Stimulated activated effector memory CD8-positive, alpha-beta T cell treated with anti-CD3 and anti-CD28 coated beads, Interleukin-12 subunit alpha, Interleukin-12 subunit beta, amount 100 ng/mL, for 72 hours (primary cell): ENCODE results near the gene SERTM1.

ENCODE experiments used
- ATAC-seq: fragments of 150-1000 bp; cut with Tn5 transposase; 2 replicates; pipeline ENCODE4 v1.10.0; 2021
- DNase-seq, 2 donors: peaks; one replicate each; pipeline ENCODE4 v3.0.0; 2021 to 2022; ENCODE audit warnings: low spot score in 2 of 2
- H3K27ac Mint-ChIP-seq: one replicate; pipeline ENCODE4 v1.8.0; 2022; ENCODE audit warnings: mild to moderate bottlenecking, mixed read lengths
- H3K36me3 Mint-ChIP-seq: one replicate; pipeline ENCODE4 v1.8.0; 2022; ENCODE audit warnings: mild to moderate bottlenecking, mixed read lengths
- H3K4me1 Mint-ChIP-seq: one replicate; pipeline ENCODE4 v1.8.0; 2022; ENCODE audit warnings: mixed read lengths
- H3K4me3 Mint-ChIP-seq: one replicate; pipeline ENCODE4 v1.8.0; 2022; ENCODE audit warnings: mild to moderate bottlenecking, mixed read lengths
- H3K9me3 Mint-ChIP-seq: one replicate; pipeline ENCODE4 v1.8.0; 2022; ENCODE audit warnings: mixed read lengths

SERTM1 gene

GRCh38 chr13:36685927-36686326 is 12.1 kb downstream of the SERTM1 start:
- H3K27ac Mint-ChIP-seq, result no peak overlapping the region

GRCh38 chr13:36696410-36697010 is 22.7 kb downstream of the SERTM1 start:
- Mint-ChIP-seq H3K4me3 (no peak overlapping the region), H3K36me3 (no peaks in the 10 kb centered on the region), H3K9me3 (peaks cover 3% of the 10 kb centered on the region), H3K27ac (no peak overlapping the region), H3K4me1 (no peaks in the 10 kb centered on the region)
- DNase-seq, result no peak
- ATAC-seq, result no peak

More at GRCh38 chr13:36685927-36686326, 12.1 kb downstream of the SERTM1 start:
- ATAC-seq (peak; percentile 49), DNase-seq (no peak)
- Mint-ChIP-seq H3K9me3 (no peaks in the 10 kb centered on the region), H3K4me1 (no peaks in the 10 kb centered on the region), H3K4me3 (no peak overlapping the region), H3K36me3 (no peaks in the 10 kb centered on the region)

- no peak for DNase-seq
- Mint-ChIP-seq H3K4me3 (no peak overlapping the region), H3K9me3 (peaks cover 3% of the 10 kb centered on the region), H3K4me1 (no peaks in the 10 kb centered on the region), H3K27ac (no peak overlapping the region), H3K36me3 (no peaks in the 10 kb centered on the region)
- ATAC-seq, result no peak
Measured at GRCh38 chr13:36700170-36700569, 26.4 kb downstream of the SERTM1 start.

GRCh38 chr13:36706755-36707154 is 32.9 kb downstream of the SERTM1 start:
- ATAC-seq, result no peak
- no peaks in the 10 kb centered on the region for H3K36me3 Mint-ChIP-seq
- no peak overlapping the region for H3K4me3 Mint-ChIP-seq
- no peak overlapping the region for H3K27ac Mint-ChIP-seq
- no peak for DNase-seq
- H3K9me3 Mint-ChIP-seq, result no peaks in the 10 kb centered on the region
- no peaks in the 10 kb centered on the region for H3K4me1 Mint-ChIP-seq

GRCh38 chr13:36709136-36709890 is 35.5 kb downstream of the SERTM1 start:
- ATAC-seq (no peak), DNase-seq (no peak)
- Mint-ChIP-seq H3K27ac (no peak overlapping the region), H3K9me3 (no peaks in the 10 kb centered on the region), H3K4me3 (no peak overlapping the region), H3K36me3 (no peaks in the 10 kb centered on the region), H3K4me1 (no peaks in the 10 kb centered on the region)

GRCh38 chr13:36710396-36710795 is 36.6 kb downstream of the SERTM1 start:
- H3K4me3 Mint-ChIP-seq, result no peak overlapping the region
- ATAC-seq (no peak), DNase-seq (no peak)
- H3K4me1 Mint-ChIP-seq, result no peaks in the 10 kb centered on the region
- H3K9me3 Mint-ChIP-seq, result no peaks in the 10 kb centered on the region
- no peak overlapping the region for H3K27ac Mint-ChIP-seq
- no peaks in the 10 kb centered on the region for H3K36me3 Mint-ChIP-seq

GRCh38 chr13:36712290-36712689 is 38.5 kb downstream of the SERTM1 start:
- H3K4me1 Mint-ChIP-seq, result no peaks in the 10 kb centered on the region
- H3K36me3 Mint-ChIP-seq, result no peaks in the 10 kb centered on the region
- DNase-seq (no peak), ATAC-seq (no peak)
- no peaks in the 10 kb centered on the region for H3K9me3 Mint-ChIP-seq
- H3K27ac Mint-ChIP-seq, result no peak overlapping the region
- no peak overlapping the region for H3K4me3 Mint-ChIP-seq

- Mint-ChIP-seq H3K27ac (no peak overlapping the region), H3K4me1 (no peaks in the 10 kb centered on the region), H3K36me3 (no peaks in the 10 kb centered on the region), H3K4me3 (no peak overlapping the region), H3K9me3 (no peaks in the 10 kb centered on the region)
- DNase-seq (no peak), ATAC-seq (no peak)
Measured at GRCh38 chr13:36712770-36713169, 39.0 kb downstream of the SERTM1 start.

GRCh38 chr13:36713887-36714286 is 40.1 kb downstream of the SERTM1 start:
- H3K4me1 Mint-ChIP-seq, result no peaks in the 10 kb centered on the region
- H3K9me3 Mint-ChIP-seq, result no peaks in the 10 kb centered on the region
- H3K36me3 Mint-ChIP-seq, result no peaks in the 10 kb centered on the region
- H3K4me3 Mint-ChIP-seq, result no peak overlapping the region
- no peak overlapping the region for H3K27ac Mint-ChIP-seq
- ATAC-seq, result no peak
- DNase-seq, result no peak

GRCh38 chr13:36715841-36716240 is 42.0 kb downstream of the SERTM1 start:
- ATAC-seq, result no peak
- Mint-ChIP-seq H3K4me1 (no peaks in the 10 kb centered on the region), H3K27ac (no peak overlapping the region), H3K36me3 (no peaks in the 10 kb centered on the region), H3K4me3 (no peak overlapping the region), H3K9me3 (no peaks in the 10 kb centered on the region)
- DNase-seq, result no peak

GRCh38 chr13:36717017-36717416 is 43.2 kb downstream of the SERTM1 start:
- no peak for ATAC-seq
- no peak overlapping the region for H3K4me3 Mint-ChIP-seq
- no peaks in the 10 kb centered on the region for H3K4me1 Mint-ChIP-seq
- no peak overlapping the region for H3K27ac Mint-ChIP-seq
- H3K36me3 Mint-ChIP-seq, result no peaks in the 10 kb centered on the region
- no peaks in the 10 kb centered on the region for H3K9me3 Mint-ChIP-seq
- DNase-seq, result no peak

GRCh38 chr13:36717966-36718545 is 44.2 kb downstream of the SERTM1 start:
- Mint-ChIP-seq H3K36me3 (no peaks in the 10 kb centered on the region), H3K27ac (no peak overlapping the region), H3K4me1 (no peaks in the 10 kb centered on the region), H3K4me3 (no peak overlapping the region), H3K9me3 (no peaks in the 10 kb centered on the region)
- ATAC-seq (no peak), DNase-seq (no peak)

GRCh38 chr13:36718686-36719085 is 44.9 kb downstream of the SERTM1 start:
- H3K4me3 Mint-ChIP-seq, result no peak overlapping the region
- ATAC-seq (no peak), DNase-seq (no peak)
- no peak overlapping the region for H3K27ac Mint-ChIP-seq
- H3K9me3 Mint-ChIP-seq, result no peaks in the 10 kb centered on the region
- no peaks in the 10 kb centered on the region for H3K4me1 Mint-ChIP-seq
- H3K36me3 Mint-ChIP-seq, result no peaks in the 10 kb centered on the region

- no peaks in the 10 kb centered on the region for H3K4me1 Mint-ChIP-seq
- H3K27ac Mint-ChIP-seq, result no peak overlapping the region
- H3K9me3 Mint-ChIP-seq, result no peaks in the 10 kb centered on the region
- no peaks in the 10 kb centered on the region for H3K36me3 Mint-ChIP-seq
- ATAC-seq (no peak), DNase-seq (no peak)
- no peak overlapping the region for H3K4me3 Mint-ChIP-seq
Measured at GRCh38 chr13:36724141-36724540, 50.3 kb downstream of the SERTM1 start.

GRCh38 chr13:36725936-36726335 is 52.1 kb downstream of the SERTM1 start:
- no peaks in the 10 kb centered on the region for H3K36me3 Mint-ChIP-seq
- no peak overlapping the region for H3K27ac Mint-ChIP-seq
- H3K4me3 Mint-ChIP-seq, result no peak overlapping the region
- DNase-seq, result no peak
- no peak for ATAC-seq
- H3K4me1 Mint-ChIP-seq, result no peaks in the 10 kb centered on the region
- H3K9me3 Mint-ChIP-seq, result no peaks in the 10 kb centered on the region

- no peaks in the 10 kb centered on the region for H3K9me3 Mint-ChIP-seq
- H3K4me1 Mint-ChIP-seq, result no peaks in the 10 kb centered on the region
- no peaks in the 10 kb centered on the region for H3K36me3 Mint-ChIP-seq
- no peak overlapping the region for H3K4me3 Mint-ChIP-seq
- ATAC-seq, result no peak
- DNase-seq, result no peak
- H3K27ac Mint-ChIP-seq, result no peak overlapping the region
Measured at GRCh38 chr13:36728006-36728405, 54.2 kb downstream of the SERTM1 start.
